GM21786 (cell line): Measurements from ENCODE around the gene RAX2.
"Not testable (repeated sequence)": the region's sequence is repeated elsewhere in the genome, so short reads cannot be mapped to it uniquely, and the experiment has no call there.

Experiments
- ATAC-seq: cut with Tn5 transposase; IDR thresholded peaks from one replicate; pipeline ENCODE4 v1.9.1; 2021; ENCODE audit not compliant: unreplicated experiment

Gene RAX2

GRCh38 chr19:3778104-3778867 is 6.3 kb upstream of the RAX2 start:
- ATAC-seq = no peak

DNA sequence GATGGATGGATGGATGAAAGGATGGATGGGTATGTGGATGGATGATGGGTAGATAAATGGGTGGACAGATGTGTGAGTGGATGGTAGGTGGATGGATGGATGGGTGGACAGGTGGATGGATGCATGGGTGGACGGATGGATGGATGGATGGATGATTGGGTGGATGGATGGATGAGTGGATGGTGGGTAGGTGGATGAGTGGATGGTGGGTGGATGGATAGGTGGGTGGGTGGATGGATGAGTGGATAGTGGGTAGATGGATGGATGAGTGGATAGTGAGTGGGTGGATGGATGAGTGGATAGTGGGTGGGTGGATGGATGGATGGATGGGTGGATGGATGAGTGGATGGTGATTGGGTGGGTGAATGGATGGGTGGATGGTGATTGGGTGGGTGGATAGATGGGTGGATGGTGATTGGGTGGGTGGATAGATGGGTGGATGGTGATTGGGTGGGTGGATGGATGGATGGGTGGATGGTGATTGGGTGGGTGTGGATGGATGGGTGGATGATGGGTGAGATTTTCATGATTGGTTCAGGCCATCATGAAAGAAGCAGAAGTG is 4.5 kb upstream of the RAX2 start:
- ATAC-seq = no peak

DNA sequence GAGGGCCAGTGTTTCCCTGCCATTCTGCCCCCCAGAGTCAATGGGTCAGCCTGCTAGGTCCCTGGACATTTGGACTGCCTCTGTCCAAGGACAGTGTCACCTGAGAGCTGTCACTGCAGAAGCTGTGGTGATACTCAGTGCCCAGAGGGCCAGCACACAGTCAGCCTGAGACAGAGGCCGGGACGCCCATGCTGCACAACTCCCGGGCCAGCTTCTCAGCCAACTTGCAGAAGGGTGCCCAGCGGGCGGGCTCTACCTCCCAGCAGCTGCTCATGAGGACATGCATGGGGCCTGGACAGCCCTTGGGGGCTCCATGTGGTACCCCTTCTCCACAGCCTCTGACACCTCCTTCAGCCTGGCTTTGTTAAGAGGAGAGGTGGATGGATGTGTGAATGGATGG is 3.8 kb upstream of the RAX2 start:
- no peak for ATAC-seq

DNA sequence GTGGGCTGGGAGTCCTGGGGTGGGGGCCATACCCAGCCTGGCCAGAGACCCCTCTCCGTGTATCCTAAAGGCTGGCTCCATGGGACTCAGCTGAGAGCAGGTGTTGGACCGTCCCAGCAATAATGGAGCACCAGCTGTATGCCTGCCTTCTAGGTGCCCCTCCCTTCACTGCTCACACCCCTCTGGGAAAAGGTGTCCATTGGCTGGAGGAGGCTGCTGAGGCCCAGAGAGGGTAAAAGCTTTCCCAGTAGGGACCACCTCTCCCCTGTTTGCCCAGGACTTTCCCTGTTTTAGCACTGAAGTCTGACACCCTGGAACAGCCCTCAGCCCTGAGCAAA is 3.3 kb upstream of the RAX2 start:
- no peak for ATAC-seq

GRCh38 chr19:3774621-3775373 is 2.8 kb upstream of the RAX2 start:
- no peak for ATAC-seq

DNA sequence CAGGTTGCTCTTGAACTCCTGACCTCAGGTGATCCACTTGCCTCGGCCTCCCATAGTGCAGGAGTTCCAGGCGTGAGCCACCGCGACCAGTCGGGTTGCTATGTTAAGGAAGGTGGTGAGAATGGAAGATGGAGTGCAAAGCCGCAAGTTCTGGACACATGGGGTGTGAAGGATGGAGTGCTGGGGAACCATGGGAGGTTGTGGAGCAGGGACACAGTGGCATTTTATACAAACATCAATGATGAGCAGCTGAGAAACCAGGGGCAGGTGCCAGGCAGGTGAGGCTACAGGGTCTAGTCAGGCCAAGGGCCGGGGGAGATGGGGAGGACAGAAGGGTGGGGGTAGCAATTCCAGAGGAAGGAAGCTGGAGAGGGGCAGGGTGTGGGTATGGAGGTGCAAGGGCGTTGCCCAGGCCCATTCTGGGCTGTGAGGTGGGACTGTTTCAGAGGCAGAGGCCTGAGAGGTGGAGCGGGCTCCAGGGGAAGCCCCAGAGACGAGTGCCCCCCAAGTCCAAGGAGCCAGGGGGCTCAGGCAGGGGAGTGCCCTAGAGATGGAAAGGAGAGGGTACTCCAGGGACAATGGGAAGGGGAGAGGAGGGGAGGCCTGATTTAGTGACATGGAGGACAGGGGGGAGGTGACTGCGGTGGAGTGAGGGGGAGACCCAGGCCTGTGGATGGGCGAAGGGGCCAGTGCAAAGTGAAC is 1.9 kb upstream of the RAX2 start:
- ATAC-seq = no peak

DNA sequence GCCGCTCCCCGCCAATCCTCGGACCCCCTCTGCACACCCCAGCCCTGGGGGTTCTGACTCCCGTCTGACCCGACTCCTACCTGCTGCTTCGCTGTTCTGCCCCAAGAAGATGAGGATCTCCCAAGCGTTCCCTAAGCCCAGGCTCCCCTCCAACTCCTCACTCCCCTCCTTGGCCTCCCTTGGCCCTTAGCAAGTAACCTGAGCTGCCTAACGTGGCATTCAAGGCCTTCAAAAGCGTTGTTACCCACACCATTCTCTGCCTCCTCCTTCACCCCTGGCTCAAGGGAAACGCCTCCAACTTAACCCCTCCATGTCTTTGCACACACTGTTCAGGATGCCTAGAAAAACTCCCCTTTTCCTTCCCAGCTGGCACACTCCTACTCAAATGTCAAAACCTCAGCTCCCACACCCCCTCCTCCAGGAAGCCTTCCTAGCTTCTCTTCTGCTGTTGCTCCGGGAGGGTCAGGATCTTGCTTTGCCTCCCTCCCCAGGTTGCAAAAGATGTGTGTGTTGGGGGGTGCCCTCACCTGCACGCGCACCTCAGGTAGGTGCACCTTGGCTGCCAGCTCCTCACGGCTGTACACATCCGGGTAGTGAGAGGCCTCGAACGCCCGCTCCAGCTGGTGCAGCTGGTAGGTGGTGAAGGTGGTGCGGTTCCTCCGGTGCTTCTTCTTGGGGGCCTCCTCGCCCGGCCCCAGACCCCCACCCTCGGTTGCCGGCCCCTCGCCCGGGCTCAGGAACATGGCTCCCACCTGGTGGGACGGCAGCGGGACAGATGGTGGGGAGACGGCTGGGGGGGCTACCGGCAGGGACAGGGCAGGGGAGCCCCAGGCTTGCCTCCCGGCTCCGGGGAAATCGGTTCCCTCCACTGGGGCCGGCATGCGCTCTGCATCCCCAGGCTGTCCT is 775 bp downstream of the RAX2 start:
- ATAC-seq = no peak

- ATAC-seq = no peak
Observed at GRCh38 chr19:3770136-3770999, 1.7 kb downstream of the RAX2 start.

GRCh38 chr19:3769494-3769893 is 2.5 kb downstream of the RAX2 start:
- no peak for ATAC-seq

- ATAC-seq = no peak
Observed at GRCh38 chr19:3768748-3769099, 3.3 kb downstream of the RAX2 start.

GRCh38 chr19:3768015-3768747 is 3.8 kb downstream of the RAX2 start:
- ATAC-seq = no peak

DNA sequence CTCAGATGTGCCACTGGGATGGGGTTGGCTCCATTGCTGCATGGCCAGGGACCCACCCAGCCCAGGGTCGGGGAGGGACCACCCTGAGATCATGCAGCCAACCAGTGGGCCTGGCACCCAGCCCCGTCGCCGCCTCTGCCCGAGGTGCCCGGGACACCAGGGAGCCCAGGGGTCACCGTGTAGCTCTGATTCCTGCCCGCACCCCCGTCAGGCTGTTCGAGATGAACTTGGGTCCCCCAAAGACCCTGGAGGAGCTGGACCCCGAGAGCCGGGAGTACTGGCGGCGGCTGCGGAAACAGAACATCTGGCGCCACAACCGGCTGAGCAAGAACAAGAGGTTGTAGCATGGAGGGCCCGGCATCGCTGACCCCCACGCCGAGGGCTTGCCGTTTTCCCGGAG is 5.0 kb downstream of the RAX2 start:
- no peak for ATAC-seq

DNA sequence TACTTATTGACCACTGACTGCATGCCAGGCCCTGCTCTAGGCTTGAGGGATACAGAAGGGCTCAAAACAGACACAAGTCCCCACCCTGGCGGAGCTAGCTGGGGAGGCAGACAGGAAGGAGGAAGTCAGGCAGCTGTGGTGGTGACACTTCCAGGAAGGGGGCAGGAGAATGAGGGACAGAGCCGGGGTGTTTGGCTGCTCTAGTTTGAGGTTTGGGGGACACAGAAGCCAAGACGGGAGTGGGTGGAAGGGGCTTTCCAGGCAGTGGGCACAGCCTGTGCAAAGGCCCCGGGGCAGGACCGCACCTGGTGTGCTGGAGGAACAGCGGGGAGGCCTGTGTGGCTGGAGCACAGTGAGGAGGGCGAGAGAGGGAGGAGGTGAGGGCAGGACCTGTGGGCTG is 5.5 kb downstream of the RAX2 start:
- no peak for ATAC-seq

DNA sequence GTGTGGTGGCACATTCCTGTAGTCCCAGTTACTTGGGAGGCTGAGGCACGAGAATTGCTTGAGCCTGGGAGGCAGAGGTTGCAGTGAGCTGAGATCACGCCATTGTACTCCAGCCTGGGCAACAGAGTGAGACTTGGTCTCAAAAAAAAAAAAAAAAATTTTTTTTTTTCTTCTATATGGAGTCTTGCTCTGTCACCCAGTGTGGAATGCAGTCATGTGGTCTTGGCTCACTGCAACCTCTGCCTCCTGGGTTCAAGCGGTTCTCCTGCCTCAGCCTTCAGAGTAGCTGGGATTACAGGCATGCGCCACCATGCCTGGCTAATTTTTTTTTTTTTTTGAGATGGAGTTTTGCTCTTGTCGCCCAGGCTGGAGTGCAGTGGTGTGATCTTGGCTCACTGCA is 6.3 kb downstream of the RAX2 start:
- ATAC-seq = not testable (repeated sequence)

DNA sequence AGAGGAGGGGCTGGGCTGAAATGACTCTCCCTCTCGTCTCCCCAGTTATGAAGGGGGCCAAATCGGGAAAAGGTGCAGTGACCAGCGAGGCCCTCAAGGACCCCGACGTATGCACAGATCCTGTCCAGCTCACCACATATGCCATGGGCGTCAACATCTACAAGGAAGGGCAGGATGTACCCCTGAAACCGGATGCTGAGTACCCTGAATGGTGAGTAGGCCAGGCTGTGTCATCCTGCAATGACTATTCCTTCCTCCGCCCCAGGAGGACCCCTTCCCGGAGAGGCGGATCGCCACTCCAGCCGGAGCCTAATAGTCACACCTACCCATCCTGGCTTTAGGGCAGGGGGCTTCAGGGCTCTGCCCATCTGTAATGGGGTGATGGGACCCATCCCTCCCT is 6.9 kb downstream of the RAX2 start:
- no peak for ATAC-seq

DNA sequence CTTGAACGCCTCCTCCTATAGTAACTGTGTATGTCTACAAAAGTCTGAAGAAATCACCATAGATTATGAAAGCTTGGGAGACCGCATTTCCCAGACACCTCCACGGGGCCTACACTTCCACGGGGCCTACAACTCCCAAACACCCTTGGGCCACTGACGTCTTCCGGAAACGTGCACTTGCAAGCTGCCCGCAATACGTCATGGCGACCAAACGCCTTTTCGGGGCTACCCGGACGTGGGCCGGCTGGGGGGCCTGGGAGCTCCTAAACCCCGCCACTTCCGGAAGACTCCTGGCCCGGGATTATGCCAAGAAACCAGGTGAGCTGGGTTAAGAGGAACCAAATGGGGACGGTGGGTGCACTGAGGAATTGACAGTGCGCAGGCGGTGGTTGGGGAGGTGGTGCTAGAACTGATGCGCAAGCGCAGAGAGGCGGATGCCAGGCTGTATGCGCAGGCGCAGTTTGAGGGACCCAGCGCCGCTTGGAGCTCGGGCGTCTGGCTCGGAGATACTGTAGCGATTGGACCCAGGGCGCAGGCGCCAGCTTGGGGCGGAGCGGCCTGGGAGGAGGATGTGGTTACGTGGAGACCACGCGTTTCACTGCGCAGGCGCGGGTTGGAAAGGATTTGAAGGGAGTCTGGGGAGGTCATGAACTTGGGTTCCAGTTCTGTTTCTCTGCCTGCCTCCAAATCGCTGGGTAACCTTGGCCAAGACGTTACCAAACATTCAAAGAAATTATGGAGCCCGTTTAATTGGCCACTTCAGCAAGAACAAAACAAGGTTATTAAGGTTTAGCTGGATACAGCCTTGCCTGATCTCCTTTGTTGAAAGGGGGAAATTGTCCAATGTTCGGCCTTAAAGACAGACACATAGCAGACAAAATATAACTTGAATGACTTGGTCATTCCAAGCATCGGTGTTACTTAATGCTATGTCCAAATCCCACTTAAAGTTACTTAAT is 9.2 kb downstream of the RAX2 start, which contains the start of gene MRPL54:
TSS of gene MRPL54 (plus strand) at position 182 of the 959 bp plus-strand sequence. CDS start at position 201, 19 bp downstream.
- ATAC-seq = peak; percentile 79

- no peak for ATAC-seq
Observed at GRCh38 chr19:3762130-3762473, 9.9 kb downstream of the RAX2 start.
